Epithelial cell of proximal tubule (primary cell): ENCODE results near the gene FAM237A. TPM values are rescaled to one million over a fixed set of nuclear protein-coding genes. Genes with fewer than 3 reads are reported as not detected.

Experiments used
- DNase-seq: peaks from one replicate; pipeline ENCODE4 v3.0.0-alpha.2; 2011; ENCODE audit warnings: low read depth
- H3K4me3 ChIP-seq: 2 replicates; pipeline ENCODE4 v1.5.1; 2011; ENCODE audit warnings: low read depth, mild to moderate bottlenecking, low read length
- CTCF ChIP-seq: conservative IDR thresholded peaks from 2 replicates; pipeline ENCODE4 v1.5.1; 2012; ENCODE audit warnings: low read depth, mild to moderate bottlenecking, low read length
- total RNA-seq: library from RNA; depleted of rRNA; stranded (reverse); fragments of >200 nt; gene quantifications from 2 replicates; pipeline ENCODE4 v1.2.3, GENCODE V29; 2015

The FAM237A gene
- total RNA-seq, 1 donor from 2014 or later: not detected

GRCh38 chr2:206688453-206688852, 46.2 kb downstream of the FAM237A start:
- no peak for DNase-seq
- TF ChIP-seq CTCF: no peak

GRCh38 chr2:206688990-206689389, 46.7 kb downstream of the FAM237A start:
- DNase-seq: no peak
- no peak for TF ChIP-seq CTCF
- H3K4me3 ChIP-seq: no peak overlapping the region

More at GRCh38 chr2:206688453-206688852, 46.2 kb downstream of the FAM237A start:
- no peak overlapping the region for H3K4me3 ChIP-seq

- H3K4me3 ChIP-seq: no peak overlapping the region
- DNase-seq: no peak
- TF ChIP-seq CTCF: no peak
Observed at GRCh38 chr2:206692971-206693370, 50.7 kb downstream of the FAM237A start.

- peak; percentile 32 for DNase-seq
- no peak overlapping the region for H3K4me3 ChIP-seq
- TF ChIP-seq CTCF: peak; percentile 69
Observed at GRCh38 chr2:206693399-206694137, 51.3 kb downstream of the FAM237A start.

GRCh38 chr2:206696910-206697309, 54.6 kb downstream of the FAM237A start:
- no peak for TF ChIP-seq CTCF
- H3K4me3 ChIP-seq: no peak overlapping the region
- no peak for DNase-seq

- TF ChIP-seq CTCF: no peak
- DNase-seq: no peak
- H3K4me3 ChIP-seq: no peak overlapping the region
Observed at GRCh38 chr2:206698811-206699210, 56.5 kb downstream of the FAM237A start.

Other genes starting within 250 kb of the FAM237A start
- gene ADAM23, start 199.0 kb upstream of the FAM237A start, total RNA-seq: 0.92 and 1.7 TPM in 2 replicates
- gene DYTN, start 75.9 kb downstream of the FAM237A start, total RNA-seq: not detected in 2 replicates
- gene MDH1B, start 122.8 kb downstream of the FAM237A start, total RNA-seq: 0.23 and 0.58 TPM in 2 replicates
- 29.7 and 56.3 TPM in 2 replicates for gene FASTKD2, start 123.1 kb downstream of the FAM237A start, total RNA-seq